Measurements from ENCODE around the gene TRIM49C.
"Not testable (repeated sequence)": the region's sequence is repeated elsewhere in the genome, so short reads cannot be mapped to it uniquely, and the experiment has no call there.

Gene TRIM49C, protein sequence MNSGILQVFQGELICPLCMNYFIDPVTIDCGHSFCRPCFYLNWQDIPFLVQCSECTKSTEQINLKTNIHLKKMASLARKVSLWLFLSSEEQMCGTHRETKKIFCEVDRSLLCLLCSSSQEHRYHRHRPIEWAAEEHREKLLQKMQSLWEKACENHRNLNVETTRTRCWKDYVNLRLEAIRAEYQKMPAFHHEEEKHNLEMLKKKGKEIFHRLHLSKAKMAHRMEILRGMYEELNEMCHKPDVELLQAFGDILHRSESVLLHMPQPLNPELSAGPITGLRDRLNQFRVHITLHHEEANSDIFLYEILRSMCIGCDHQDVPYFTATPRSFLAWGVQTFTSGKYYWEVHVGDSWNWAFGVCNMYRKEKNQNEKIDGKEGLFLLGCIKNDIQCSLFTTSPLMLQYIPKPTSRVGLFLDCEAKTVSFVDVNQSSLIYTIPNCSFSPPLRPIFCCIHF

DNA sequence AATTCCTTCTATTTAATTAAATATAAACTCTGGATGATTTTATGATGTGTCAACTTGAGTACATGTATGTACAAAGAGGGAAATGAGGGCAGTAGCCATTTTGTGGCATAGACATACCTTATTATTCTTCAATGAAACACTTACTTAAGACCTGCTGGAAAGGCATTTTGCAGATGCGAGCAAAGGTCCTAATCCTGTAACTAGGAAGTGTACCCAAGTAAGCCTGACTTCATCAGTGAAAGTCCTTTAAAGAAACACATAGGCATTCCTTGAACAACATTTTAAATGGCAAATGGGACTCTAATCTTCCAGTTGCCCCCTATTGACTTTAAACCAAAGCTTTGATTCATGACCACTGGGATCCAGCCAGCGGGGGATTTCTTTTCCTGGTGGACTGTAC lies at the start of gene TRIM49C:
Gene TRIM49C, plus strand, starts transcription at position 301 of the 400 bp plus-strand sequence. CDS start 4,106 bp downstream, outside the sequence.
- not testable (repeated sequence) for H3K4me3 ChIP-seq (ENCODE audit: low read length); DNase-seq (ENCODE audit: low read depth)

- not testable (repeated sequence) for H3K4me3 ChIP-seq (ENCODE audit: low read length); DNase-seq (ENCODE audit: low read depth)
Observed at GRCh38 chr11:90024184-90024583, 6.7 kb upstream of the TRIM49C start.

- not testable (repeated sequence) for DNase-seq (ENCODE audit: low read depth)
Observed at GRCh38 chr11:90051591-90052209, 20.8 kb downstream of the TRIM49C start.

DNA sequence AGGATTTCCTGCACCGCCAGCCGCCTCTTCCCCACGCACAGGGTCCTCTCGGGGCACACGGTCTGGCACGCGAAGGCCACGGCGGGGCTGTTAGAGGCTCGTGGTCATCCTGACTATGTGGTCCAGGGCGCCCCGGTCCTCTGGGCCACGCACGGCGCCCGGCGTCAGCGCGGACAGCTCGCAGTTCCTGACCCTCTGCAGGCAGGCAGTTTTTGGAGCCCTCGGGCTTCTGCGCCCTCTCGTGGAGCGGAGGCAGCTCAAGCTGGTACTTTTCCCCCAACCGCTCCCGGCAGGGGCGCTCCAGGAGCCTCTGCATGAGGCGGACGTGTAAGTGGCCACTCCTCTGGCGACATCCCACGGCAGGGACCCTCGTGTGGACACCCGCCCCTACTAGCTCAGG lies 21.4 kb downstream of the TRIM49C start:
- H3K4me3 ChIP-seq (ENCODE audit: low read length); DNase-seq (ENCODE audit: low read depth): not testable (repeated sequence)

More at GRCh38 chr11:90051591-90052209, 20.8 kb downstream of the TRIM49C start:
- not testable (repeated sequence) for H3K4me3 ChIP-seq (ENCODE audit: low read length)

- DNase-seq (ENCODE audit: low read depth); H3K4me3 ChIP-seq (ENCODE audit: low read length): not testable (repeated sequence)
Observed at GRCh38 chr11:90053545-90053944, 22.6 kb downstream of the TRIM49C start.

GRCh38 chr11:90085650-90086049 lies 54.7 kb downstream of the TRIM49C start, which contains the start of gene UBTFL1:
UBTFL1 (plus strand) TSS chr11:90085950; CDS start chr11:90085950, 0 bp downstream.
- DNase-seq (ENCODE audit: low read depth); H3K4me3 ChIP-seq (ENCODE audit: low read length): not testable (repeated sequence)

DNA sequence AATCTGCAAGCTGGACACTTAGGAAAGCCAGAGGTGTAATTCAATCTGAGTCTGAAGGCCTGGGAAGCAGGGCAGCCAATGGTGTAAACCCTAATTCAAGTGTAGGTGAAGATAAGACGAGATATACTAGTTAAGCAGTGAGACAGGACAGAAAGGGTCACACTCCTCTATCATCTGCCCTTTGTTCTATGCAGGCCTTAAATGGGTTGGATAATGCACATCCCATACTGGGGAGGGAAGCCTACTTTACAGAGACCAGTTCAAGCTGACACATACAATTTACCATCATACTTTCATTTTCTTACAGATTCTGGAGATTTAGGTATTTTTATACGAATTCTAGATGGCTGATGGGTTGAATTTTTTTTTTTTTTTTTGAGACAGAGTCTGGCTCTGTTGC lies 57.8 kb downstream of the TRIM49C start:
- not testable (repeated sequence) for DNase-seq (ENCODE audit: low read depth); H3K4me3 ChIP-seq (ENCODE audit: low read length)
